Muscle layer of colon (tissue), 2 donors: ENCODE results near the gene ASIC2.
"Not testable (repeated sequence)": the region's sequence is repeated elsewhere in the genome, so short reads cannot be mapped to it uniquely, and the experiment has no call there.

Experiments
- H3K27ac ChIP-seq: one replicate; pipeline ENCODE4 v1.7.0; 2013; ENCODE audit warnings: low read depth, mild to moderate bottlenecking, low read length, moderate library complexity
- H3K27me3 ChIP-seq, 2 donors: one replicate each; pipeline ENCODE4 v1.7.0; 2013; ENCODE audit warnings: low read length in 2 of 2, mild to moderate bottlenecking in 2 of 2; ENCODE audit not compliant: insufficient read depth in 2 of 2, control insufficient read depth in 1 of 2
- H3K36me3 ChIP-seq: one replicate; pipeline ENCODE4 v1.7.0; 2013; ENCODE audit warnings: mild to moderate bottlenecking, low read length; ENCODE audit not compliant: insufficient read depth
- H3K4me1 ChIP-seq: one replicate; pipeline ENCODE4 v1.7.0; 2013; ENCODE audit warnings: mild to moderate bottlenecking, low read length; ENCODE audit not compliant: insufficient read depth
- H3K4me3 ChIP-seq, 2 donors: one replicate each; pipeline ENCODE4 v1.7.0; 2013; ENCODE audit warnings: low read length in 2 of 2, low read depth in 1 of 2, mild to moderate bottlenecking in 1 of 2, moderate library complexity in 1 of 2
- H3K9ac ChIP-seq: one replicate; pipeline ENCODE4 v1.7.0; 2013; ENCODE audit warnings: low read length
- H3K9me3 ChIP-seq: one replicate; pipeline ENCODE4 v1.7.0; 2013; ENCODE audit warnings: mild to moderate bottlenecking, low read length
- donor health status: abdominal sarcoma.
- donor health status: Adenocarcinoma of cecum.

ASIC2 gene

DNA sequence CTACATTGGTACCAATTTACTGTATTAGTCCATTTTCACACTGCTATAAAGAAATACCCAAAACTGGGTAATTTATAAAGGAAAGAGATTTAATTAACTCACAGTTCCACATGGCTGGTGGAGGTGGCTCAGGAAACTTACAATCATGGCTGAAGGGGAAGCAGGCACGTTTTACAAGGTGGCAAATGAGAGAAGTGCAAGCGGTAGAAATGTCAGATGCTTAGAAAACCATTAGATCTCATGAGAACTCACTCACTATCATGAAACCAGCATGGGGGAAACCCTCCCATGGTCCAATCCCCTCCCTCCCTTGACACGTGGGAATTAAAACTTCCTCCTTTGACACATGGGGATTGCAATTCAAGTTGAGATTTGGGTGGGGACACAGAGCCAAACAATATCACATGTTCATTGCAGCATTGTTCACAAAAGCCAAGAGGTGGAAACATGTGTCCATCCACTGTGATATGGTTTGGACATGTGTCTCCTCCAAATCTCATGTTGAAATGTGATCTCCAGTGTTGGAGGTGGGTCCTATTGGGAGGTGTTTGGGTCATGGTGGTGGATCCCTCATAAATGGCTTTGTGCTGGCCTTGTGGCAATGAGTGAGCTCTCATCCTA, 304.5 kb downstream of the ASIC2 start:
- no peaks in the 10 kb centered on the region for H3K9me3 ChIP-seq

DNA sequence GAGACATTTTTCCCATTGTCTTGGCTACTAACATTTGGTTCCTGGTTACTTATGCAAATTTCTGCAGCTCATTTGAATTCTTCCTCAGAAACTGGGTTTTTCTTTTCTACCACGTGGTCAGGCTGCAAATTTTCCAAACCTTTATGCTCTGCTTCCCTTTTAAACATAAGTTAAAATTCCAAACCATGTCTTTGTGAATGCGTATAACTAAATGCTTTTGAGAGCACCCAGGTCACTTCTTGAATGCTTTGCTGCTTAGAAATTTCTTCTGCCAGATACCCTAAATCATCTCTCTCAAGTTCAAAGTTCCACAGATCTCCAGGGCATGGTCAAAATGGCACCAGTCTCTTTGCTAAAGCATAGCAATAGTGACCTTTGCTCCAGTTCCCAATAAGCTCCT, 305.2 kb downstream of the ASIC2 start:
- H3K9me3 ChIP-seq, H3K27me3 ChIP-seq, H3K4me3 ChIP-seq, H3K36me3 ChIP-seq, H3K27ac ChIP-seq, H3K4me1 ChIP-seq, H3K9ac ChIP-seq: not testable (repeated sequence)

More for the DNA sequence above, 304.5 kb downstream of the ASIC2 start:
- H3K4me1 ChIP-seq: no peaks in the 10 kb centered on the region
- H3K9ac ChIP-seq: no peak overlapping the region
- H3K27me3 ChIP-seq: no peaks in the 10 kb centered on the region
- H3K4me3 ChIP-seq: no peak overlapping the region
- H3K36me3 ChIP-seq: no peaks in the 10 kb centered on the region
- H3K27ac ChIP-seq: no peak overlapping the region

DNA sequence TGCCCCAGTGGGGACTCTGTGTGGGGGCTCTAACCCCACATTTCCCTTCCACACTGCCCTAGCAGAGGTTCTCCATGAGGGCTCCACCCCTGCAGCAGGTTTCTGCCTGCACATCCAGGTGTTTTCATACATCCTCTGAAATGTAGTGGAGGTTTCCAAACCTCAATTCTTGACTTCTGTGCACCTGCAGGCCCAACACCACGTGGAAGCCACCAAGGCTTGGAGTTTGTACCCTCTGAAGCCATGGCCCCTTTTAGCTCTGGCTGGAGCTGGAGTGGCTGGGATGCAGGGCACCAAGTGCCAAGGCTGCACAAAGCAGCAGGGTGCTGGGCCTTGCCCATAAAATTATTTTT, 305.7 kb downstream of the ASIC2 start:
- H3K9me3 ChIP-seq, H3K4me3 ChIP-seq, H3K36me3 ChIP-seq, H3K27me3 ChIP-seq, H3K27ac ChIP-seq, H3K4me1 ChIP-seq, H3K9ac ChIP-seq: not testable (repeated sequence)

DNA sequence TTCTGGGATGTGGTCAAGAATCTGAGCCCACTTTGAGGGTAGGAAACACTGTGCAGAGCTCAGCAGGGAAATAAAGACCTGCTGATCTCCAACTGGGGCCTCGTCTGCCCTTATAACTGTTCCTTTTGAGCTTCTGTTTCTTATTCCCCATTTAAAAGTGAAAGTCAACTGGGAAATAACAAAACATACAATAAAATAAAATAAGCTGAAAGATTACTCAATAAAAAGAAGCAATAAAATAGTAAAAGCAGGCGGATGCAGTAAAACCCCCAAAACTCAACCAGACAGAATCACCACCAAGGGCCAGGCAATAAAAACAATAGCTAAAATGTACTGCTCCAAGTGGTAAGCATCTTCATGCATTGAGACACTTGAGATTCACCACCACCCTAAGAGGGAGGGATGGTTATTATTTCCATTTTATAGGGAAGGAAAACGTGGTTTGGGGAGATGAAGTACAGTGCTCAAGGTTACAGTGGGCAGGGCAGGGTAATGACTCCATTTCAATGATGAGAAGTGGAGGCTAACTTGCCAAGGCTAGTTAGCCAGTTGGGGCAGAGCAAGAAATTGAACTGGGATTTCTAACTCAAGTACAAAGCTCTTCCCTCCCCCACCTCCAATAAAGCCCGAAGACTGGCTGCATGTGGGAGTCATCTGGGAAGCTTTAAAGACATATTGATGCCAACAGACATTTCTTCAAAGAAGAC, 307.9 kb downstream of the ASIC2 start:
- Histone ChIP-seq H3K36me3 (no peaks in the 10 kb centered on the region), H3K9ac (no peak overlapping the region), H3K4me3 (no peak overlapping the region), H3K27me3 (no peaks in the 10 kb centered on the region), H3K9me3 (no peaks in the 10 kb centered on the region), H3K4me1 (no peaks in the 10 kb centered on the region), H3K27ac (no peak overlapping the region)

DNA sequence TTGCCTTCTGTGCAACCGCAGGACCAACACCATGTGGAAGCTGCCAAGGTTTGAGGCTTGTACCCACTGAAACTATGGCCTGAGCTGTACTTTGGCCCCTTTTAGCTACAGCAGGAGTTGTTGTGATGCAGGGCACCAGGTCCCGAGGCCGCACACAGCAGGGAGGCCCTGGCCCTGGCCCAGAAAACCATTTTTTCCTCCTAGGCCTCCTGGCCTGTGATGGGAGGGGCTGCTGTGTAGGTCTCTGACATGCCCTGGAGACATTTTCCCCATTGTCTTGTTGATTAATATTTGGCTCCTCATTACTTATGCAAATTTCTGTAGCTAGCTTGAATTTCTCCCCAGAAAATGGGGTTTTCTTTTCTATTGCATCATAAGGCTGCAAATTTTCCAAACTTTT, 311.5 kb downstream of the ASIC2 start:
- H3K4me3 ChIP-seq, H3K36me3 ChIP-seq, H3K9ac ChIP-seq, H3K4me1 ChIP-seq, H3K27me3 ChIP-seq, H3K27ac ChIP-seq, H3K9me3 ChIP-seq: not testable (repeated sequence)

DNA sequence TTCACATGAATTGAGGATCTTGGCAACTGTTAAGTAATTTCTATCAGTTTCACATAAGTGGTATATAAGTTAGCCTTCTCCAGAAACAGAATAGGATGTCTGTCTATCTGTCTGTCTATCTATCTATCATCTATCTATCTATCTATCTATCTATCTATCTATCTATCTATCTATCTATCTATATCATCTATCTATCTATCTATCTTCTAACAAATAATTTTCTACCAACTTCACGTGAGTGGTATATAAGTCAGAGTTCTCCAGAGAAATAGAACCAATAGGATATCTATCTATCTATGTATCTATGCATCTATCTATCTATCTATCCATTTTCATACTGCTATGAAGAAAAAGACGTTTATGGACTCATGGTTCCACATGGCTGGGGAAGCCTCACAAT, 312.9 kb downstream of the ASIC2 start:
- Histone ChIP-seq H3K4me1 (no peaks in the 10 kb centered on the region), H3K9me3 (no peaks in the 10 kb centered on the region), H3K36me3 (no peaks in the 10 kb centered on the region), H3K9ac (no peak overlapping the region), H3K4me3 (no peak overlapping the region), H3K27ac (no peak overlapping the region), H3K27me3 (no peaks in the 10 kb centered on the region)

DNA sequence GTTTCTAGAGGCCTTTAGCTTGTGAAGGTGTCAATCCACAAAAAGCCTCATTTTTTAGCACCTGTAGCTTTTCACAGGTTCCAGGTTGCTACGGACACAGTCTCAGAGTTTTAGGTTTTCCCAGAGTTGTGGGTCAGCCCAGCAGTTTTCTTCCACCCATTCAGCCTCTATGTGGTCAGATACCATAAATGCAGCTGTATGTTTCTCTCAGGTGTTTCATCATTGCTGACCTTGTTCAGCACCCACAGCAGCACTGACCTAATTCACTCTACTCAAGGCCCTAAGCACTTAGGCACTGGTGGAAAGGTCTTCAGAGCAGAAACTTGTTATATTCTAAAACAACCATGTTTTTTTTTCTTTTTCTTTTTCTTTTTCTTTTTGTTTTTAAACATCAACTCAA, 316.5 kb downstream of the ASIC2 start:
- H3K4me1 ChIP-seq: no peaks in the 10 kb centered on the region
- H3K4me3 ChIP-seq: no peak overlapping the region
- no peak overlapping the region for H3K27ac ChIP-seq
- H3K36me3 ChIP-seq: no peaks in the 10 kb centered on the region
- no peaks in the 10 kb centered on the region for H3K9me3 ChIP-seq
- no peaks in the 10 kb centered on the region for H3K27me3 ChIP-seq
- H3K9ac ChIP-seq: no peak overlapping the region

DNA sequence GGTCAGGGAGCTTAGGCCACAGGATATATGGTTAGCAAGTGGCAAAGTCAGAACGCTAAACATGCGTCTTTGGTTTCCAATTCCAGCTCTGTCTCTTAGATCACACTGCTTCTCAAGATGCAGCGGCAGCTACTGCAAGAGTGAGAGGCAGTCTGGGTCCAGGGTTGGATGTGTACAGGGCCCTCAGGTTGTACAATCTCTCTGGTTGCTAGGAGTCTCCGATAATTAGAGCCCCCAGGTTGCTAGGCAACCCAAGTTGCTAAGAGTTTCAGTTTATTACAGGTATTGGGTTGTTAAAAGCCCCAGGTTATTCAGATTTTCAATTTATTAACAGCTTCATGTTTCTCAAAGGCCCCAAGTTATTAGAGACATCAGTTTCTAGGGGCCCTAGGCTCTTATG, 317.0 kb downstream of the ASIC2 start:
- Histone ChIP-seq H3K9ac (no peak overlapping the region), H3K4me3 (no peak overlapping the region), H3K27me3 (no peaks in the 10 kb centered on the region), H3K4me1 (no peaks in the 10 kb centered on the region), H3K36me3 (no peaks in the 10 kb centered on the region), H3K27ac (no peak overlapping the region), H3K9me3 (no peaks in the 10 kb centered on the region)

DNA sequence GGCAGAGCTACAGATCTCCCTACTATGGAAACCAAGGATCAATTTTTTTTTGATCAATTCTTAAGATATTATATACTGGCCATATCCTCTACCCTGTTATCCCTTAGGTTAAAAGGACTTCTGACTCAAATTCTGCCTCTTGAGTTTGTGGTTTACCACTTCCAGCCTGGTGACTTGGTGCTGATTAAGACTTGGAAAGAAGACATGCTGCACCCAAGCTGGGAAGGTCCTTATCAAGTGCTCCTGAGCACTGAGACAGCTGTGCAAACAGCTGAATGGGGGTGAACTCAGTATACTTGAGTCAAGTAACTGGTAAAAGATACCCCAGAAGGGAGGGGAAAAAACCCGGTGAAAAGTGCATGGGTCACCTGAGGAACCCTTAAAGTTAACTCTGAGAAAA, 321.9 kb downstream of the ASIC2 start:
- H3K9ac ChIP-seq: no peak overlapping the region

DNA sequence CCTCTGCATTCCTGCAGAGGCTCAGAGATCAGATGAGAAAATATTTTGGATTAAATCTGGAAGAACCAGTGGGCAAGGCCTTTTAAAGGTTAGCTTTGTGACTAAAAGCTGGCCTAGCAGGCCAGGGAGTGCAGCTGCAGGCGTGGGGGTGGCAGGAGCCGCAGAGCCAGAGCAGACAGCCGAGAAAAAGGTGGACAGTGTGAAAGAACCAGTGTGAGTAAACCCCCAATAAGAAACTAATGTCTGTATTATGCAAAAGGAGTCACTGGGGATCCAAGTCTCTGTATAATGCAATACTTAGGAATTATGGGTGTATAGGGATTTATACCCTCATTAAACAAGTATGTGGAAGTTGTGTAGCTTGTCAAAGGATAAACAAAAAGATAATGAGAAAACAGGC, 322.8 kb downstream of the ASIC2 start:
- H3K27me3 ChIP-seq: no peaks in the 10 kb centered on the region
- no peaks in the 10 kb centered on the region for H3K36me3 ChIP-seq
- H3K4me1 ChIP-seq: no peaks in the 10 kb centered on the region
- no peak overlapping the region for H3K27ac ChIP-seq
- H3K9me3 ChIP-seq: no peaks in the 10 kb centered on the region
- H3K4me3 ChIP-seq: no peak overlapping the region
- H3K9ac ChIP-seq: no peak overlapping the region

More for the DNA sequence above, 321.9 kb downstream of the ASIC2 start:
- H3K9me3 ChIP-seq: no peaks in the 10 kb centered on the region
- H3K4me3 ChIP-seq: no peak overlapping the region
- H3K4me1 ChIP-seq: no peaks in the 10 kb centered on the region
- no peak overlapping the region for H3K27ac ChIP-seq
- H3K36me3 ChIP-seq: no peaks in the 10 kb centered on the region
- H3K27me3 ChIP-seq: no peaks in the 10 kb centered on the region

DNA sequence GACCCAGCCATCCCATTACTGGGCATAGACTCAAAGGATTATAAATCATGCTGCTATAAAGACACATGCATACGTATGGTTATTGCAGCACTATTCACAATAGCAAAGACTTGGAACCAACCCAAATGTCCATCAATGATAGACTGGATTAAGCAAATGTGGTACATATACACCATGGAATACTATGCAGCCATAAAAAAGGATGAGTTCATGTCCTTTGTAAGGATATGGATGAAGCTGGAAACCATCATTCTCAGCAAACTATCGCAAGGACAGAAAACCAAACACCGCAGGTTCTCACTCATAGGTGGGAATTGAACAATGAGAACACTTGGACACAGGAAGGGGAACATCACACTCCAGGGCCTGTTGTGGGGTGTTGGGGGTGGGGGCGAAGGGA, 323.9 kb downstream of the ASIC2 start:
- H3K9me3 ChIP-seq, H3K27ac ChIP-seq, H3K27me3 ChIP-seq, H3K36me3 ChIP-seq, H3K4me1 ChIP-seq, H3K9ac ChIP-seq, H3K4me3 ChIP-seq: not testable (repeated sequence)

DNA sequence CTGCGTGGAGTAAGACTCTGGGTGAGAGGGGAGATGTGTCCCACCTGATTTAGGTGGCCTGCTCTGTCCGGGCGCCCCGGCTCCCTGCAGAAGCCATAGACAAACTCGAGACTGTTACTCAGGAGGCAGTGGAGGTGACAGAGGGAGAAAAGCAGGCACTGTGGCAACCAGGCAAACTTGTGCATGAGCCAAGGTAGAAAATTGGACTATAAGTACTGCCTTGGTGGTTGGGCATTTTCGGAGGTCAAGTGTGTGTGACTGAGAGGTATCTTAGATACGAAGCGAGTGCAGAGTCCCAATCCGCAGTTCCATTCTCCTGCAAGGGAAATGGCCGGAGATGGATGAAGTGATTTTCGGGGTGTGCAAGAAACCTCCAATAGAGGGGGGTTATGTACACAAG, 328.6 kb downstream of the ASIC2 start:
- H3K9me3 ChIP-seq: no peaks in the 10 kb centered on the region

More for the DNA sequence above, 328.6 kb downstream of the ASIC2 start:
- Histone ChIP-seq H3K27me3 (peaks cover 0 to 3% of the 10 kb centered on the region in 2 donors), H3K27ac (no peak overlapping the region), H3K36me3 (no peaks in the 10 kb centered on the region), H3K4me3 (no peak overlapping the region), H3K4me1 (no peaks in the 10 kb centered on the region), H3K9ac (no peak overlapping the region)
